IMR-90 (cell line): ENCODE results near the gene CDH13. TPM values are rescaled to one million over a fixed set of nuclear protein-coding genes. Genes with fewer than 3 reads are reported as not detected.
A peak's percentile ranks its signal among the peaks of the same experiment; 100 is the strongest.

Experiments used
- ATAC-seq: fragments of 200-7000 bp; cut with Tn5 transposase; 2 replicates; pipeline ENCODE4 v1.9.1; 2020; ENCODE audit warnings: low read depth, mild to moderate bottlenecking, moderate library complexity
- BruUV-seq: library from RNA; stranded (reverse); fragments of 400-500 nt; replicated peaks from 2 replicates; lab custom pipeline; 2021; lab: Mats Ljungman, UMichigan
- CTCF ChIA-PET: fragments of 300-600 bp; formaldehyde crosslinking; extraction: SDS; loops from one replicate; lab custom pipeline; 2021; ENCODE audit warnings: antibody characterized with exemption; lab: Yijun Ruan, JAX
- POLR2A ChIA-PET: fragments of 300-600 bp; sonication (Branson Sonifier 250); formaldehyde crosslinking; loops from one replicate; lab custom pipeline; 2022; ENCODE audit warnings: antibody characterized with exemption; ENCODE audit not compliant: unreplicated experiment; lab: Charles Lee
- DNase-seq: peaks from one replicate; pipeline ENCODE4 v3.0.0; 2013
- H2AFZ ChIP-seq: replicated peaks from 2 replicates; pipeline ENCODE3; 2013; ENCODE audit warnings: low read length, mild to moderate bottlenecking; ENCODE audit not compliant: poor library complexity
- H2AK5ac ChIP-seq: 2 replicates; pipeline ENCODE4 v1.6.1; 2013; ENCODE audit warnings: low read depth, low read length, inconsistent platforms
- H2AK9ac ChIP-seq: replicated peaks from 2 replicates; pipeline ENCODE3; 2013; ENCODE audit warnings: mild to moderate bottlenecking, low read depth, low read length, moderate library complexity; ENCODE audit not compliant: poor library complexity
- H2BK120ac ChIP-seq: 2 replicates; pipeline ENCODE4 v1.6.1; 2013; ENCODE audit warnings: low read depth, low read length, inconsistent platforms
- H2BK15ac ChIP-seq: 3 replicates; pipeline ENCODE4 v1.6.1; 2013; ENCODE audit warnings: low read depth, low read length, inconsistent platforms
- H2BK20ac ChIP-seq: 2 replicates; pipeline ENCODE4 v1.6.1; 2013; ENCODE audit warnings: low read depth, mild to moderate bottlenecking, inconsistent platforms, low read length, moderate library complexity
- H2BK5ac ChIP-seq: 2 replicates; pipeline ENCODE4 v1.6.1; 2013; ENCODE audit warnings: mild to moderate bottlenecking, low read depth, low read length, inconsistent platforms; ENCODE audit not compliant: poor library complexity, severe bottlenecking
- H3K14ac ChIP-seq: replicated peaks from 2 replicates; pipeline ENCODE4 v1.6.1; 2013; ENCODE audit warnings: low read depth, low read length, inconsistent platforms
- H3K18ac ChIP-seq: 2 replicates; pipeline ENCODE4 v1.6.1; 2013; ENCODE audit warnings: low read depth, low read length, control low read depth
- H3K23ac ChIP-seq: 2 replicates; pipeline ENCODE4 v1.6.1; 2013; ENCODE audit warnings: low read depth, low read length, inconsistent platforms
- H3K27ac ChIP-seq: 2 replicates; pipeline ENCODE4 v1.5.1; 2013; ENCODE audit warnings: mild to moderate bottlenecking, control low read depth, low read length; ENCODE audit not compliant: insufficient read depth
- H3K27me3 ChIP-seq: 2 replicates; pipeline ENCODE4 v1.6.1; 2013; ENCODE audit warnings: low read length; ENCODE audit not compliant: control insufficient read depth, insufficient read depth
- H3K36me3 ChIP-seq: 2 replicates; pipeline ENCODE4 v1.6.1; 2013; ENCODE audit warnings: low read length, mixed read lengths; ENCODE audit not compliant: control insufficient read depth, insufficient read depth
- H3K4ac ChIP-seq: 2 replicates; pipeline ENCODE4 v1.6.1; 2013; ENCODE audit warnings: low read depth, low read length, inconsistent platforms
- H3K4me1 ChIP-seq: 2 replicates; pipeline ENCODE4 v1.6.1; 2013; ENCODE audit warnings: low read length, mixed read lengths; ENCODE audit not compliant: control insufficient read depth, insufficient read depth
- H3K4me2 ChIP-seq: 2 replicates; pipeline ENCODE4 v1.6.1; 2013; ENCODE audit warnings: low read depth, mild to moderate bottlenecking, control low read depth, low read length, moderate library complexity
- H3K4me3 ChIP-seq: 2 replicates; pipeline ENCODE4 v1.5.1; 2013; ENCODE audit warnings: low read depth, mild to moderate bottlenecking, control low read depth, low read length, moderate library complexity; ENCODE audit not compliant: insufficient read depth
- H3K56ac ChIP-seq: 2 replicates; pipeline ENCODE4 v1.6.1; 2013; ENCODE audit warnings: low read length, inconsistent platforms; ENCODE audit not compliant: insufficient read depth; ENCODE audit errors: extremely low read depth
- H3K79me1 ChIP-seq, 2 experiments: 2 replicates each; pipeline ENCODE4 v1.6.1; 2013; ENCODE audit warnings: low read length in 2 of 2, inconsistent platforms in 1 of 2, low read depth in 1 of 2
- H3K9ac ChIP-seq: 2 replicates; pipeline ENCODE4 v1.6.1; 2013; ENCODE audit warnings: low read depth, low read length, control low read depth
- H3K9me1 ChIP-seq: 2 replicates; pipeline ENCODE4 v1.6.1; 2013; ENCODE audit warnings: low read length, inconsistent platforms; ENCODE audit not compliant: insufficient read depth
- H3K9me3 ChIP-seq: 2 replicates; pipeline ENCODE4 v1.6.1; 2013; ENCODE audit warnings: low read length; ENCODE audit not compliant: control insufficient read depth, insufficient read depth
- H4K20me1 ChIP-seq: 2 replicates; pipeline ENCODE4 v1.6.1; 2013; ENCODE audit warnings: low read length, inconsistent platforms; ENCODE audit not compliant: insufficient read depth
- H4K5ac ChIP-seq: 2 replicates; pipeline ENCODE4 v1.6.1; 2013; ENCODE audit warnings: mild to moderate bottlenecking, low read depth, low read length, control low read depth
- H4K8ac ChIP-seq, 2 experiments: 2 replicates each; pipeline ENCODE4 v1.6.1; 2013; ENCODE audit warnings: low read depth in 2 of 2, low read length in 2 of 2, control low read depth in 1 of 2, inconsistent platforms in 1 of 2
- H4K91ac ChIP-seq: 2 replicates; pipeline ENCODE4 v1.6.1; 2013; ENCODE audit warnings: low read depth, low read length, inconsistent platforms; ENCODE audit not compliant: insufficient read depth
- CEBPB ChIP-seq: IDR thresholded peaks from 2 replicates; pipeline ENCODE4 v1.6.1; 2012; ENCODE audit warnings: low read depth, low read length, improper control_type of control experiment
- MXI1 ChIP-seq: IDR thresholded peaks from 2 replicates; pipeline ENCODE4 v1.6.1; 2012; ENCODE audit warnings: low read depth, mild to moderate bottlenecking, low read length, moderate library complexity, borderline replicate concordance
- WGBS, 2 experiments: methylation state at CpG; one replicate each; pipeline versions ENCODE4 v1.1.5 to v1.1.7; 2013; ENCODE audit warnings: missing lambda C conversion rate in 2 of 2; ENCODE audit not compliant: insufficient read length in 1 of 2; ENCODE audit errors: extremely low coverage in 2 of 2; 5-methylcytosine and 5-hydroxymethylcytosine counted together
- dilution Hi-C: fragments of 300-500 bp; cut with HindIII; formaldehyde crosslinking; loops from one replicate; pipeline ENCODE4 v1.14.3; 2018; ENCODE audit warnings: low sequenced_read_pairs; ENCODE audit not compliant: unreplicated experiment
- in situ Hi-C: fragments of 300-500 bp; cut with MboI; formaldehyde crosslinking; loops from 3 replicates; pipeline ENCODE4 v1.14.3; 2019; ENCODE audit warnings: low sequenced_read_pairs, inconsistent platforms, mixed read lengths
- intact Hi-C: fragments of 100-400 bp; cut with micrococcal nuclease; formaldehyde crosslinking; loops from 2 replicates; pipeline ENCODE4 v1.10.0; 2022
- polyA plus RNA-seq, 3 experiments: library from polyadenylated mRNA; depleted of rRNA; stranded (reverse); fragments of >200 nt; gene quantifications; 2 replicates each; pipeline ENCODE4 v1.2.3, GENCODE V29; 2012; ENCODE audit warnings: low replicate concordance in 1 of 3
- total RNA-seq: library from RNA; depleted of rRNA; stranded (reverse); fragments of >200 nt; gene quantifications from 2 replicates; pipeline ENCODE4 v1.2.3, GENCODE V29; 2012

Gene CDH13
- total and polyA plus RNA-seq, 2 of the 4 experiments (the other 2 are of a cell fraction): 61.6 to 74.7 TPM

- Histone ChIP-seq H3K4ac (peak overlapping the region; percentile 59), H3K27me3 (no peaks in the 10 kb centered on the region), H2AK9ac (no peak overlapping the region), H3K9me3 (no peaks in the 10 kb centered on the region), H3K4me2 (no peak overlapping the region; the same call in 1 of the 2 replicates), H2AK5ac (peak overlapping the region; percentile 66), H3K36me3 (no peaks in the 10 kb centered on the region), H3K23ac (peak overlapping the region; percentile 61; the same call in 1 of the 2 replicates), H2BK5ac (peak overlapping the region; percentile 58), H4K8ac (peak overlapping the region; percentile 58 to 68), H3K56ac (no peak overlapping the region), H4K5ac (peak overlapping the region; percentile 40; the same call in 1 of the 2 replicates), H3K14ac (peak overlapping the region; percentile 23), H2BK20ac (peak overlapping the region; percentile 80), H2BK15ac (peak overlapping the region; percentile 63), H3K79me1 (peaks cover 17 to 77% of the 10 kb centered on the region in 2 experiments), H3K27ac (no peak overlapping the region), H4K20me1 (no peaks in the 10 kb centered on the region), H2AFZ (no peak overlapping the region), H3K9me1 (peaks cover 17% of the 10 kb centered on the region), H3K4me1 (peaks cover 14% of the 10 kb centered on the region), H3K18ac (peak overlapping the region; percentile 60), H3K4me3 (no peak overlapping the region), H2BK120ac (peak overlapping the region; percentile 77), H4K91ac (peak overlapping the region; percentile 72), H3K9ac (no peak overlapping the region)
- TF ChIP-seq MXI1 (no peak), CEBPB (peak; percentile 75)
- DNase-seq (no peak), ATAC-seq (no peak)
- CTCF ChIA-PET: no interaction called here
- POLR2A ChIA-PET: no interaction called here
- intact Hi-C loops (loop anchor here (2.0 kb wide), 1 partner anchor 47 kb away; no protein-coding TSS in a partner anchor), dilution Hi-C loops (no loop called here), in situ Hi-C loops (no loop called here)
- no CpG with 5 or more reads among the region's 4 CpGs for WGBS, 2 experiments
- no TSS peak for BruUV-seq
Measured at GRCh38 chr16:82701442-82701955, 74.7 kb downstream of the CDH13 start.
